Hepatic stellate cell (primary cell): ENCODE data around the gene GRAP.

ENCODE experiments used
- DNase-seq: peaks from one replicate; pipeline ENCODE4 v3.0.0; 2011; ENCODE audit warnings: low spot score

GRAP gene

DNA sequence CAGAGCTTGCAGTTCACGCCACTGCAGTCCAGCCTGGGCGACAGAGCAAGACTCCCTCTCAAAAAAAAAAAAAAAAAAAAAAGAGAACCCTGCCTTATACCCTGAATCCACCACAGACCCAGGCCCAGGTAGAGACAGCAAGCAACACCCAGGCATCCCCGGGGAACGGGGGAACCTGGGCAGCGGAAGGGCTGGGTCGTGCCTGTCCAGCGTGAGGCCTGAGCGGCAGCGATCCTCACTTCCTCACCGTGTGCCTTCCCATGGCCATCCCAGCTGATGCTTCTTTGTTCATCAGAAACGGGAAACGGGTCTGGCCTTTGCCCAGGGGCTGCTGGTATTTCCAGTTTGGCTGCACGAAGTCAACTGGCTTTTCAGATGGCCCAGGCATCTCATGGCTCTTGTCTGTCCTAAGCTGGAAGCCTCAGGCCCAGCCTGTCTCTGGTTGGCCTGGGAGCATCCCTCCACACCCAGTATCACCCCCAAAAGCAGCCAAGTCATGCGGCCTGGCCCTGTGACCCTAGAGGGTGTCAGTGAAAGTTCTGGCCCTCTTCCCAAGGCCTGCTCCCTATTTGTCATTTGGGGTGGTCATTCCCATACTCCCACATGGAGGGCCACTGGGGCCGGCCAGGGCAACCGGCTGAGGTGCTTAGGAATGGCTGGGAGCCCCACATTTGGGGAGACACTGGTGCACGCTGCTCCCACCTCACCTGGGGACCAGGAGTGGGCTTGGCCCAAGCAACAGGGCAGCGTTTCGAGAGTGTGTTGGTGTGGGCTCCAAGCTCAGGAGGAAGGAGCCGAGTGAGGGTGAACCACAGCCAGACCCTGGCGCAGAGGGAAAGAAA lies 62.3 kb downstream of the GRAP start:
- no peak for DNase-seq

GRCh38 chr17:18981642-18982424 lies 64.9 kb downstream of the GRAP start:
- peak; percentile 95 for DNase-seq

DNA sequence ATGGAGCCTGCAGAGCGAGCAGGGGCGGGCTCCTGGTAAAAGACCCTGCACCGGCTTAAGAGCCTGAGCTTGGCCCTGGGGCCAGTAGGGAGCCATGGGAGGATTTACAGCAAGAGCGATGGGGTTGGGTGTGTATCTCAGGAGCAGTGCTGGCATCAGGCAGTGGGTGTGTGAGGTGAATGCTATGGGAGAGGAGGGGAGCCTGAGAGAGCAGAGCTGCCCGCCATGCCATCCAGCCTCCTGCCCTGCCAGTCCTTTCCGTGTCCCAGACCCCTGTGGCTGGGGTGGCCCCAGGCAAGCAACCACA lies 65.5 kb downstream of the GRAP start:
- no peak for DNase-seq

- peak; percentile 65 for DNase-seq
Observed at GRCh38 chr17:18980682-18981334, 65.9 kb downstream of the GRAP start.

DNA sequence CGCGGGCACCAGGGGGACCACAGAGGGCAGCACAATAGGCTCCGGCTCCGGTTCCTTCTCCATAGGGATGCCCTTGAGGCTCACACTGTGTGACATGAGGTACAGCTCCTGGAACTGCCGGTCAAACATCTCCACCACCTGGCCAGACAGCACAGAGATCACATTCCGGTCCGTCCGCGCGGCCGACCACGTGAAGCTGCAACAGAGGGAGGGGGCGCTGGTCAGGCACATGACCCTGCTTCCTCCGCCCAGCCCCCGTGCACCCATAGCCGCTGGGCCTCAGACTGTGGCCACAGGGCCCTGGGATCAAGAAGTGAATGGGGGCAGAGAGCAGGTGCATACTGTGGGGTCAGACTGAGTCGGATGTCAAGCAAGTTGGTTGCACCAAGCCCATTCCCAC lies 68.1 kb downstream of the GRAP start:
- no peak for DNase-seq

- no peak for DNase-seq
Observed at GRCh38 chr17:18978050-18978449, 68.7 kb downstream of the GRAP start.

- no peak for DNase-seq
Observed at GRCh38 chr17:18977646-18978045, 69.1 kb downstream of the GRAP start.

- DNase-seq, result no peak
Observed at GRCh38 chr17:18977021-18977420, 69.7 kb downstream of the GRAP start.

DNA sequence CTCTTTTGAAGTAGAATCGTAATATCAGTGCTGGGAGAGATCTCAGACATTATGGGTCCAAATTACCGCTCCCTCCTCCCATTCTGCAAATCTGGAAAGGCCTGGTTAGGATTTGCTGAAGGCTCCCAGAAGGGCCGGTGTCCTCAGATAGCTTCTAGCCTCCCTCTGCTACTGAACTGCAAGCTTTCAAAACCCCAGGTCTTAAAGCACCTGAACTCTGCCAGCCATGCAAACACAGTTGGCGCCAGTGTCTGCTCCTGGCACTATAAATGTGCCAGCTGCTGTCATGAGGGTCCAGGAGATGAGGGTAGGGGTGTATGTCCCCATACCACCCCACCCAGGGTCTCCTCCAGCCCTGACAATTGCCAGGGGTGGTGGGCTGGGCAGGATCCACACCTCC lies 70.6 kb downstream of the GRAP start:
- DNase-seq, result no peak

GRCh38 chr17:18975597-18975996 lies 71.2 kb downstream of the GRAP start:
- no peak for DNase-seq

DNA sequence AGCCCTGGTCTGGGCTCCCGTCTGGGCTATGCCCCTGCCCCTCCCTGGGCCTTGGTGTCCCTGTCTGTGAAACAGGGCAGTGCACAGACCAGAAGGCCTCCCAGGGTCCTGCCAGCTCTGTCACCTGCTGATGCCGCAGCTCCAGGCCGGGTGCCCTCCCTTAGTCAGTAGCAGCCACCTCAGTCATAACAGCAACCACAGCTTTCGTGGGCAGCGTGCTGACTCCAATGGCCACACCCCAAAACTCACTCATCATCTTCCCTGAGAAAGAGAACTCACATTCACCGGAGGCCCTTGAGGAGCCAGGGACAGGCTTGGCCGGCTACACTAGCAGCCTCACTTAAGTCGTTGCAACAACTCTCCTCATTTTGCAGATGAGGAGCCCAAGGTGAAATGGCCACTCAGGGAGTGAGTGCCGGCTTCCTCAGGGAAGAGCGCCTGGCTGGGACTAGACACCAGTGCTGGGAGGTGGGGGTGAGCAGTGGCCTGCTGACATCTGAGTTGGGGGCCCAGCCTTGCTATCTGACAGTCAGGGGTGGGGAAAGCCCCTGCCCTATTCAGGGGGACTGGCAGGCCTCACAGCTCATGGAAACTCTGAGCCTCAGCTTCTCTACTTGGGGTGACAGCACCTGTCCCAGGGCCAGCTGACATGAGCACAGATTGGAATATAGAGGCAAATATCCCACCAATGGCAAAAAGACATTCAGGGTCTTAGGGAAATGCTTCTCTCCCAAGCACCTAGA lies 72.2 kb downstream of the GRAP start:
- no peak for DNase-seq

DNA sequence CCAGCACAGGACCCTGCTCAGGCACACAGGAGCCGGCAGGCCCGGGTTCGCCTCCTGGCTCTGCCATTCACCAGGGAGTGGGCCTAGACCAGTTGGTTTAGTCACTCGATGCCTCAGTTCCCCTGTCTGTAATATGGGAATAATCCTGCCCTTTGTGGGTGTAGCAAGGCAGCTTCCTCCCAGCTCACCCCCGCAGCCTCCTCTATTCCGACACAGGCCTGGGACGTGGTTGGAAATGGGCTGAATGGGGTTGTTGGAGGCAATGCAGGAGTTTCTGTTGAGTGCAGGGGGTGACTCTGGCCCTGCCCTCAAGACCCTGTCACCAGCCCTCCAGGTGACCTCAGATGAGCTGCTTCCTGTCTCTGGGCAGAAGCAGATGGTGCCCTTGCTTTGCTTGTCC lies 75.0 kb downstream of the GRAP start:
- no peak for DNase-seq
